Adrenal gland (tissue), 5 donors: Measurements from ENCODE around the gene TMEM185A.

ENCODE experiments used
- POLR2A ChIP-seq, 2 donors: fragments of 450-650 bp; IDR thresholded peaks; one replicate each; pipeline ENCODE4 v1.6.1; 2017; ENCODE audit warnings: antibody characterized with exemption in 2 of 2, mild to moderate bottlenecking in 2 of 2, moderate library complexity in 1 of 2
- TF ChIP-seq, protein P1 (sequence below), 6 experiments: fragments of 450-650 bp in 4 of 6; fragments of 200-600 bp in 2 of 6; sonication (generic) in 1 of 6; IDR thresholded peaks; 1 replicate in 5 of 6; 2 replicates in 1 of 6; pipeline versions ENCODE4 v1.5.1 to v1.8.0; 2016 to 2021; ENCODE audit warnings: antibody characterized with exemption in 6 of 6, mild to moderate bottlenecking in 2 of 6, moderate library complexity in 1 of 6
- donor health status: DM: no; HTN: no; CAD: no.

DNA sequence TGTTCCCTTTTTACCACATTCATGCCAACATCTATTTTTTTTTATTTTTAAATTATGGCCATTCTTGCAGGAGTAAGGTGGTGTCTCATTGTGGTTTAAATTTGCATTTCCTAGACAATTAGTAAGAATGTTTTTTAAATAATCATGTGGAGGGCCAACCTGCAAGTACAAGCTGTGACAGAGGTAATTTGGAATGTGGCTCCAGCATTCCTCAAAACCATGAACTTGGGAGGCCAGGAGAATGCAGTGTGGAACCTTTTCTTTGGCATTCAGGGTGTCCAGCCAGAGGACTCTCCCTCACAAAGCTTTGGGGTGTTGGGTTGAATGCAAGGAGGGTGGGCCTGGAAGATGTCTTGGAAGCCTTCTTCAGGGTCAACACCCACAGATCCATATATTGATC lies 7.3 kb upstream of the TMEM185A start:
- no peak for TF ChIP-seq POLR2A (IDR thresholded peaks at IDR 0.05)
- TF ChIP-seq, protein P1, sequence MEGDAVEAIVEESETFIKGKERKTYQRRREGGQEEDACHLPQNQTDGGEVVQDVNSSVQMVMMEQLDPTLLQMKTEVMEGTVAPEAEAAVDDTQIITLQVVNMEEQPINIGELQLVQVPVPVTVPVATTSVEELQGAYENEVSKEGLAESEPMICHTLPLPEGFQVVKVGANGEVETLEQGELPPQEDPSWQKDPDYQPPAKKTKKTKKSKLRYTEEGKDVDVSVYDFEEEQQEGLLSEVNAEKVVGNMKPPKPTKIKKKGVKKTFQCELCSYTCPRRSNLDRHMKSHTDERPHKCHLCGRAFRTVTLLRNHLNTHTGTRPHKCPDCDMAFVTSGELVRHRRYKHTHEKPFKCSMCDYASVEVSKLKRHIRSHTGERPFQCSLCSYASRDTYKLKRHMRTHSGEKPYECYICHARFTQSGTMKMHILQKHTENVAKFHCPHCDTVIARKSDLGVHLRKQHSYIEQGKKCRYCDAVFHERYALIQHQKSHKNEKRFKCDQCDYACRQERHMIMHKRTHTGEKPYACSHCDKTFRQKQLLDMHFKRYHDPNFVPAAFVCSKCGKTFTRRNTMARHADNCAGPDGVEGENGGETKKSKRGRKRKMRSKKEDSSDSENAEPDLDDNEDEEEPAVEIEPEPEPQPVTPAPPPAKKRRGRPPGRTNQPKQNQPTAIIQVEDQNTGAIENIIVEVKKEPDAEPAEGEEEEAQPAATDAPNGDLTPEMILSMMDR (IDR thresholded peaks at IDR 0.05), result no peak
